H9 (cell line): ENCODE measurements around the gene ESRP2. TPM values are rescaled to one million over a fixed set of nuclear protein-coding genes. Genes with fewer than 3 reads are reported as not detected.

Experiments used
- DNase-seq: peaks from one replicate; pipeline ENCODE4 v3.0.0-alpha.2; 2017
- H2AFZ ChIP-seq: one replicate; pipeline ENCODE4 v1.6.1; 2013; ENCODE audit warnings: mild to moderate bottlenecking, low read length, control low read depth, moderate library complexity
- H2AK5ac ChIP-seq: 2 replicates; pipeline ENCODE4 v1.6.1; 2013; ENCODE audit warnings: low read length, control low read depth, mixed read lengths; ENCODE audit not compliant: insufficient read length
- H2BK120ac ChIP-seq: one replicate; pipeline ENCODE4 v1.6.1; 2013; ENCODE audit warnings: low read depth, mild to moderate bottlenecking, low read length, control low read depth, inconsistent platforms; ENCODE audit not compliant: poor library complexity, severe bottlenecking
- H2BK12ac ChIP-seq: 2 replicates; pipeline ENCODE4 v1.6.1; 2013; ENCODE audit warnings: low read length, control low read depth, mixed read lengths, low read depth; ENCODE audit not compliant: insufficient read length
- H2BK15ac ChIP-seq: 2 replicates; pipeline ENCODE4 v1.6.1; 2013; ENCODE audit warnings: low read depth, low read length, control low read depth
- H2BK20ac ChIP-seq: one replicate; pipeline ENCODE4 v1.6.1; 2013; ENCODE audit warnings: low read depth, mild to moderate bottlenecking, low read length, control low read depth, inconsistent platforms; ENCODE audit not compliant: poor library complexity, severe bottlenecking
- H2BK5ac ChIP-seq: 2 replicates; pipeline ENCODE4 v1.6.1; 2013; ENCODE audit warnings: low read length, control low read depth, mixed read lengths; ENCODE audit not compliant: insufficient read length
- H3K14ac ChIP-seq: 2 replicates; pipeline ENCODE4 v1.6.1; 2013; ENCODE audit warnings: low read length, control low read depth; ENCODE audit not compliant: insufficient read depth
- H3K18ac ChIP-seq: 2 replicates; pipeline ENCODE4 v1.6.1; 2013; ENCODE audit warnings: low read depth, mild to moderate bottlenecking, mixed read lengths, low read length, control low read depth; ENCODE audit not compliant: insufficient read length
- H3K23ac ChIP-seq: 2 replicates; pipeline ENCODE4 v1.6.1; 2013; ENCODE audit warnings: low read length, control low read depth, mixed read lengths, low read depth; ENCODE audit not compliant: insufficient read length
- H3K23me2 ChIP-seq: 2 replicates; pipeline ENCODE4 v1.6.1; 2013; ENCODE audit warnings: low read depth, mild to moderate bottlenecking, mixed read lengths, low read length, control low read depth; ENCODE audit not compliant: insufficient read length, poor library complexity, severe bottlenecking
- H3K27ac ChIP-seq: 2 replicates; pipeline ENCODE4 v1.5.1; 2013; ENCODE audit warnings: low read length, control low read depth, mixed read lengths, low read depth; ENCODE audit not compliant: insufficient read length
- H3K27me3 ChIP-seq: 2 replicates; pipeline ENCODE4 v1.6.1; 2013; ENCODE audit warnings: low read length, control low read depth, inconsistent platforms; ENCODE audit not compliant: insufficient read depth
- H3K4ac ChIP-seq: 2 replicates; pipeline ENCODE4 v1.6.1; 2013; ENCODE audit warnings: low read depth, mild to moderate bottlenecking, control low read depth, inconsistent platforms, low read length, moderate library complexity
- H3K4me1 ChIP-seq: 2 replicates; pipeline ENCODE4 v1.6.1; 2013; ENCODE audit warnings: low read length, control low read depth, inconsistent platforms; ENCODE audit not compliant: insufficient read depth
- H3K4me2 ChIP-seq: 2 replicates; pipeline ENCODE4 v1.6.1; 2013; ENCODE audit warnings: low read length, control low read depth, mixed read lengths; ENCODE audit not compliant: insufficient read length, insufficient read depth
- H3K56ac ChIP-seq: 2 replicates; pipeline ENCODE4 v1.6.1; 2013; ENCODE audit warnings: low read depth, mild to moderate bottlenecking, mixed read lengths, low read length, control low read depth; ENCODE audit not compliant: insufficient read length
- H3K79me1 ChIP-seq: 2 replicates; pipeline ENCODE4 v1.6.1; 2013; ENCODE audit warnings: low read depth, mild to moderate bottlenecking, moderate library complexity, low read length, control low read depth, inconsistent platforms; ENCODE audit not compliant: insufficient read depth, poor library complexity, severe bottlenecking
- H3K79me2 ChIP-seq: 2 replicates; pipeline ENCODE4 v1.6.1; 2013; ENCODE audit warnings: low read length, control low read depth, inconsistent platforms; ENCODE audit not compliant: insufficient read depth
- H3K9ac ChIP-seq: 2 replicates; pipeline ENCODE4 v1.6.1; 2013; ENCODE audit warnings: low read length, control low read depth, mixed read lengths; ENCODE audit not compliant: insufficient read length; ENCODE audit errors: extremely low read depth
- H3K9me3 ChIP-seq: one replicate; pipeline ENCODE4 v1.6.1; 2013; ENCODE audit warnings: low read depth, low read length, inconsistent platforms; ENCODE audit not compliant: control insufficient read depth
- H3T11ph ChIP-seq: one replicate; pipeline ENCODE4 v1.6.1; 2013; ENCODE audit warnings: mild to moderate bottlenecking, low read length, control low read depth, inconsistent platforms
- H4K20me1 ChIP-seq: one replicate; pipeline ENCODE4 v1.6.1; 2013; ENCODE audit not compliant: control insufficient read depth, insufficient read length, insufficient read depth
- H4K5ac ChIP-seq: 2 replicates; pipeline ENCODE4 v1.6.1; 2013; ENCODE audit warnings: low read depth, mild to moderate bottlenecking, mixed read lengths, low read length, control low read depth; ENCODE audit not compliant: insufficient read length
- H4K8ac ChIP-seq: replicated peaks from 2 replicates; pipeline ENCODE4 v1.6.1; 2013; ENCODE audit warnings: low read length, control low read depth, mixed read lengths, low read depth; ENCODE audit not compliant: insufficient read length
- H4K91ac ChIP-seq: 2 replicates; pipeline ENCODE4 v1.6.1; 2013; ENCODE audit warnings: low read depth, mild to moderate bottlenecking, moderate library complexity, mixed read lengths, low read length, control low read depth; ENCODE audit not compliant: insufficient read length
- H3K27ac Mint-ChIP-seq, 3 experiments: 2 replicates in 2 of 3; 3 replicates in 1 of 3; pipeline ENCODE4 v1.8.0; 2020 to 2021; ENCODE audit warnings: mixed read lengths in 3 of 3, mild to moderate bottlenecking in 1 of 3, moderate library complexity in 1 of 3
- H3K27me3 Mint-ChIP-seq: 2 replicates; pipeline ENCODE4 v1.8.0; 2021; ENCODE audit warnings: low read depth, mild to moderate bottlenecking, moderate library complexity, mixed read lengths
- H3K36me3 Mint-ChIP-seq, 3 experiments: 2 replicates in 2 of 3; 3 replicates in 1 of 3; pipeline ENCODE4 v1.8.0; 2020 to 2021; ENCODE audit warnings: low read depth in 3 of 3, mixed read lengths in 3 of 3; ENCODE audit not compliant: insufficient read depth in 1 of 3
- H3K4me1 Mint-ChIP-seq, 2 experiments: 2 replicates each; pipeline ENCODE4 v1.8.0; 2020; ENCODE audit warnings: mixed read lengths in 2 of 2
- H3K4me3 Mint-ChIP-seq, 2 experiments: 2 replicates in 1 of 2; 3 replicates in 1 of 2; pipeline ENCODE4 v1.8.0; 2020 to 2021; ENCODE audit warnings: mild to moderate bottlenecking in 2 of 2, mixed read lengths in 2 of 2, moderate library complexity in 1 of 2
- H3K9me3 Mint-ChIP-seq, 2 experiments: 2 replicates in 1 of 2; 3 replicates in 1 of 2; pipeline ENCODE4 v1.8.0; 2020; ENCODE audit warnings: mild to moderate bottlenecking in 2 of 2, mixed read lengths in 2 of 2, moderate library complexity in 1 of 2
- CTCF ChIP-seq: fragments of 200-600 bp; sonication (generic); conservative IDR thresholded peaks from 3 replicates; pipeline ENCODE4 v1.8.0; 2021; ENCODE audit warnings: antibody characterized with exemption, mild to moderate bottlenecking
- WGBS: extraction: QIAGEN DNeasy Blood & Tissue Kit; methylation state at CpG from one replicate; pipeline ENCODE4 v1.1.7; 2013; ENCODE audit warnings: missing lambda C conversion rate, low lambda C conversion rate, mixed read lengths; ENCODE audit not compliant: insufficient read length; ENCODE audit errors: extremely low coverage; 5-methylcytosine and 5-hydroxymethylcytosine counted together
- total RNA-seq: library from RNA; stranded (reverse); gene quantifications from 2 replicates; pipeline ENCODE4 v1.2.1, GENCODE V29; 2021

Gene ESRP2
- total RNA-seq, 1 experiment from 2014 or later = 59.5 TPM

- no peak overlapping the region for H3K4me3 Mint-ChIP-seq
- H3K23me2 ChIP-seq = no peaks in the 10 kb centered on the region
- no peaks in the 10 kb centered on the region for H3K27me3 Mint-ChIP-seq
- H3K4me2 ChIP-seq = no peak overlapping the region
- H3K56ac ChIP-seq = no peak overlapping the region
- no peak overlapping the region for H3K14ac ChIP-seq
- no CpG with 5 or more reads among the region's 5 CpGs for WGBS
- H3K23ac ChIP-seq = no peak overlapping the region
- H3K4ac ChIP-seq = no peak overlapping the region
- no peak overlapping the region for H2BK120ac ChIP-seq
- no peaks in the 10 kb centered on the region for H3K79me2 ChIP-seq
- no peaks in the 10 kb centered on the region for H3K4me1 ChIP-seq
- no peak overlapping the region for H2AFZ ChIP-seq
- H2BK5ac ChIP-seq = no peak overlapping the region
- no peak overlapping the region for H2AK5ac ChIP-seq
- no peak overlapping the region for H3K9ac ChIP-seq
- no peak overlapping the region for H2BK12ac ChIP-seq
- no peak overlapping the region for H4K8ac ChIP-seq
- TF ChIP-seq CTCF = no peak
- H3K79me1 ChIP-seq = no peaks in the 10 kb centered on the region
- no peaks in the 10 kb centered on the region for H3K9me3 ChIP-seq
- H3K4me1 Mint-ChIP-seq = peaks cover 0 to 2% of the 10 kb centered on the region in 2 experiments; a peak in 1 of 4 replicates
- H2BK20ac ChIP-seq = no peak overlapping the region
- no peak overlapping the region for H4K91ac ChIP-seq
- H4K20me1 ChIP-seq = peaks cover 2% of the 10 kb centered on the region
- peak overlapping the region in 2 of 3 experiments; percentile 20 to 45; a peak in 2 of 7 replicates for H3K27ac Mint-ChIP-seq
- no peak overlapping the region for H3K18ac ChIP-seq
- no peak for DNase-seq
- peaks cover 9 to 36% (median 14%) of the 10 kb centered on the region in 3 experiments; a peak in 5 of 7 replicates for H3K36me3 Mint-ChIP-seq
- no peaks in the 10 kb centered on the region for H3K9me3 Mint-ChIP-seq
- H3K27ac ChIP-seq = no peak overlapping the region
- no peak overlapping the region for H2BK15ac ChIP-seq
- H3K27me3 ChIP-seq = no peaks in the 10 kb centered on the region
- H3T11ph ChIP-seq = no peak overlapping the region
- H4K5ac ChIP-seq = no peak overlapping the region
Measured at GRCh38 chr16:68283346-68283745, 47.4 kb upstream of the ESRP2 start.
